Measurements from ENCODE around the gene CAMSAP2.

DNA sequence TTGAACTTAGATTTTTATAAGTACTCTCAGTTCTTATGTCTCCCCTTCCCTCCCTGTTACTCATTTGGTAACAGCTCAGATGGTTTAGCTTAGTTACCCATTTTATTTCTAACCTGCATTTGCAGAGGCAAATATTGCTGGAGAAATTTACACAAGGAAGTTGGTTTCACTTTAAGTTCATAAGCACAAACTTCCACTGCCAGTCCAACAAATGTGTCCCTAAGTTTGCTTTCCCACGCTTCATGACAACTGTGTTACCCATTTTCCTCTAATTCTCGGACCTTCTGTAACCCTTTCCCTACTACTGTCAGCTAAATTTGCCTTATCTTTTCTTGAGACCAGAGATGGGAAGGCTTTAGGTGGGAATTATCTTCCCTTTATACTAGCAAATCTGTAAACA, 70.2 kb downstream of the CAMSAP2 start:
- TF ChIP-seq, protein P1, sequence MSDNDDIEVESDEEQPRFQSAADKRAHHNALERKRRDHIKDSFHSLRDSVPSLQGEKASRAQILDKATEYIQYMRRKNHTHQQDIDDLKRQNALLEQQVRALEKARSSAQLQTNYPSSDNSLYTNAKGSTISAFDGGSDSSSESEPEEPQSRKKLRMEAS (IDR thresholded peaks at IDR 0.05): no peak
- TF ChIP-seq EP300 (IDR thresholded peaks at IDR 0.05): no peak
- TF ChIP-seq, protein P2, sequence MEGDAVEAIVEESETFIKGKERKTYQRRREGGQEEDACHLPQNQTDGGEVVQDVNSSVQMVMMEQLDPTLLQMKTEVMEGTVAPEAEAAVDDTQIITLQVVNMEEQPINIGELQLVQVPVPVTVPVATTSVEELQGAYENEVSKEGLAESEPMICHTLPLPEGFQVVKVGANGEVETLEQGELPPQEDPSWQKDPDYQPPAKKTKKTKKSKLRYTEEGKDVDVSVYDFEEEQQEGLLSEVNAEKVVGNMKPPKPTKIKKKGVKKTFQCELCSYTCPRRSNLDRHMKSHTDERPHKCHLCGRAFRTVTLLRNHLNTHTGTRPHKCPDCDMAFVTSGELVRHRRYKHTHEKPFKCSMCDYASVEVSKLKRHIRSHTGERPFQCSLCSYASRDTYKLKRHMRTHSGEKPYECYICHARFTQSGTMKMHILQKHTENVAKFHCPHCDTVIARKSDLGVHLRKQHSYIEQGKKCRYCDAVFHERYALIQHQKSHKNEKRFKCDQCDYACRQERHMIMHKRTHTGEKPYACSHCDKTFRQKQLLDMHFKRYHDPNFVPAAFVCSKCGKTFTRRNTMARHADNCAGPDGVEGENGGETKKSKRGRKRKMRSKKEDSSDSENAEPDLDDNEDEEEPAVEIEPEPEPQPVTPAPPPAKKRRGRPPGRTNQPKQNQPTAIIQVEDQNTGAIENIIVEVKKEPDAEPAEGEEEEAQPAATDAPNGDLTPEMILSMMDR (IDR thresholded peaks at IDR 0.05): no peak
- TF ChIP-seq, protein P3, sequence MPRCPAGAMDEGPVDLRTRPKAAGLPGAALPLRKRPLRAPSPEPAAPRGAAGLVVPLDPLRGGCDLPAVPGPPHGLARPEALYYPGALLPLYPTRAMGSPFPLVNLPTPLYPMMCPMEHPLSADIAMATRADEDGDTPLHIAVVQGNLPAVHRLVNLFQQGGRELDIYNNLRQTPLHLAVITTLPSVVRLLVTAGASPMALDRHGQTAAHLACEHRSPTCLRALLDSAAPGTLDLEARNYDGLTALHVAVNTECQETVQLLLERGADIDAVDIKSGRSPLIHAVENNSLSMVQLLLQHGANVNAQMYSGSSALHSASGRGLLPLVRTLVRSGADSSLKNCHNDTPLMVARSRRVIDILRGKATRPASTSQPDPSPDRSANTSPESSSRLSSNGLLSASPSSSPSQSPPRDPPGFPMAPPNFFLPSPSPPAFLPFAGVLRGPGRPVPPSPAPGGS (IDR thresholded peaks at IDR 0.05): no peak
- TF ChIP-seq NR3C1 (IDR thresholded peaks at IDR 0.05): no peak
- no peak for TF ChIP-seq TP53 (CRISPR knock-in tag; IDR thresholded peaks at IDR 0.05)
- no peak for TF ChIP-seq RAD21 (conservative IDR thresholded peaks at IDR 0.05 in 1 of 2, IDR thresholded peaks at IDR 0.05 in 1 of 2)
- TF ChIP-seq JUNB (IDR thresholded peaks at IDR 0.05): no peak
- no peak for TF ChIP-seq SMC3 (IDR thresholded peaks at IDR 0.05)
- no peak for TF ChIP-seq POLR2A (IDR thresholded peaks at IDR 0.05; ENCODE audit: low read length)
- no peak for TF ChIP-seq CEBPB (IDR thresholded peaks at IDR 0.05)

Data from A549 (cell line).